Neural progenitor cell (in vitro differentiated cells): ENCODE results near the gene CARMIL1.

Experiments used
- EZH2 ChIP-seq: fragments of 200-600 bp; sonication (generic); IDR thresholded peaks from 2 replicates; pipeline ENCODE4 v1.6.1; 2017; ENCODE audit warnings: antibody characterized with exemption, mild to moderate bottlenecking, moderate library complexity
- TF ChIP-seq, protein P1 (sequence below): fragments of 200-600 bp; sonication (generic); IDR thresholded peaks from 2 replicates; pipeline ENCODE4 v1.5.1; 2017; ENCODE audit warnings: antibody characterized with exemption, mild to moderate bottlenecking

DNA sequence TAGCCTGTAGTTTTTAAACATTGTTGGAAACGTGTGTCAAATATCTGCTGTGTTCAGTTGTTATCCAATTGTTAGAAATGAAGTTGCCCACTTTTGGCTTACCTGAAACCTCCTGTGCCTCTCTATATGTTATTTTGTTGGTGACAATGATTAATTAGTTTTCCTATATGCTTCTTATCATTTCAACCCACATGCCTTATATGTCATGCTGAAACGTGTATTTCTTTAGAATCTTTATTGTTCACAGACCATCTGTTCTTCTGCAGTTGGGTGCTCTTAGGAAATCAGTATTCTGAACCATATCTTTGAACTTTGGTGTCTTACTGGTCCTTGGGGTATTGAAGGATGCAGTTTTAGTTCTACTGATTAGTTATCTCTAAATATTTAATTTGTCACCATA is 281.7 kb downstream of the CARMIL1 start:
- TF ChIP-seq EZH2: no peak
- TF ChIP-seq, protein P1, sequence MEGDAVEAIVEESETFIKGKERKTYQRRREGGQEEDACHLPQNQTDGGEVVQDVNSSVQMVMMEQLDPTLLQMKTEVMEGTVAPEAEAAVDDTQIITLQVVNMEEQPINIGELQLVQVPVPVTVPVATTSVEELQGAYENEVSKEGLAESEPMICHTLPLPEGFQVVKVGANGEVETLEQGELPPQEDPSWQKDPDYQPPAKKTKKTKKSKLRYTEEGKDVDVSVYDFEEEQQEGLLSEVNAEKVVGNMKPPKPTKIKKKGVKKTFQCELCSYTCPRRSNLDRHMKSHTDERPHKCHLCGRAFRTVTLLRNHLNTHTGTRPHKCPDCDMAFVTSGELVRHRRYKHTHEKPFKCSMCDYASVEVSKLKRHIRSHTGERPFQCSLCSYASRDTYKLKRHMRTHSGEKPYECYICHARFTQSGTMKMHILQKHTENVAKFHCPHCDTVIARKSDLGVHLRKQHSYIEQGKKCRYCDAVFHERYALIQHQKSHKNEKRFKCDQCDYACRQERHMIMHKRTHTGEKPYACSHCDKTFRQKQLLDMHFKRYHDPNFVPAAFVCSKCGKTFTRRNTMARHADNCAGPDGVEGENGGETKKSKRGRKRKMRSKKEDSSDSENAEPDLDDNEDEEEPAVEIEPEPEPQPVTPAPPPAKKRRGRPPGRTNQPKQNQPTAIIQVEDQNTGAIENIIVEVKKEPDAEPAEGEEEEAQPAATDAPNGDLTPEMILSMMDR: no peak
